Fibroblast of villous mesenchyme (primary cell): ENCODE data around the gene IL12RB2. TPM values are rescaled to one million over a fixed set of nuclear protein-coding genes. Genes with fewer than 3 reads are reported as not detected.

ENCODE experiments used
- DNase-seq: peaks from one replicate; pipeline ENCODE4 v3.0.0-alpha.2; 2010; ENCODE audit warnings: low read depth
- H3K4me3 ChIP-seq: 2 replicates; pipeline ENCODE4 v1.5.1; 2011; ENCODE audit warnings: low read depth, mild to moderate bottlenecking, low read length
- CTCF ChIP-seq: IDR thresholded peaks from 2 replicates; pipeline ENCODE4 v1.5.1; 2012; ENCODE audit warnings: low read depth, mild to moderate bottlenecking, low read length; ENCODE audit not compliant: insufficient read depth
- total RNA-seq: library from RNA; depleted of rRNA; stranded (reverse); fragments of >200 nt; gene quantifications from 2 replicates; pipeline ENCODE4 v1.2.3, GENCODE V29; 2012

Gene IL12RB2
- total RNA-seq, 1 donor, result not detected

- no peak overlapping the region for H3K4me3 ChIP-seq
- no peak for TF ChIP-seq CTCF
- DNase-seq, result no peak
Observed at GRCh38 chr1:67332653-67333529, 25.2 kb downstream of the IL12RB2 start.

- H3K4me3 ChIP-seq, result no peak overlapping the region
- TF ChIP-seq CTCF, result no peak
- no peak for DNase-seq
Observed at GRCh38 chr1:67333603-67334002, 25.9 kb downstream of the IL12RB2 start.

GRCh38 chr1:67335411-67335810 is 27.7 kb downstream of the IL12RB2 start:
- H3K4me3 ChIP-seq, result no peak overlapping the region
- TF ChIP-seq CTCF, result no peak
- no peak for DNase-seq

GRCh38 chr1:67336157-67336556 is 28.5 kb downstream of the IL12RB2 start:
- no peak for TF ChIP-seq CTCF
- DNase-seq, result no peak

GRCh38 chr1:67336783-67337182 is 29.1 kb downstream of the IL12RB2 start:
- no peak for TF ChIP-seq CTCF
- H3K4me3 ChIP-seq, result no peak overlapping the region
- DNase-seq, result no peak

More at GRCh38 chr1:67336157-67336556, 28.5 kb downstream of the IL12RB2 start:
- H3K4me3 ChIP-seq, result no peak overlapping the region

GRCh38 chr1:67338642-67339041 is 31.0 kb downstream of the IL12RB2 start:
- DNase-seq, result no peak
- no peak overlapping the region for H3K4me3 ChIP-seq
- TF ChIP-seq CTCF, result no peak
